GM19043 (cell line): Measurements from ENCODE around the gene NMT2.

Experiments
- ATAC-seq: cut with Tn5 transposase; IDR thresholded peaks from one replicate; pipeline ENCODE4 v1.9.1; 2021; ENCODE audit warnings: low read depth; ENCODE audit not compliant: unreplicated experiment

Gene NMT2

GRCh38 chr10:15147594-15148392 is 20.7 kb downstream of the NMT2 start:
- ATAC-seq, result no peak

GRCh38 chr10:15146366-15146765 is 22.1 kb downstream of the NMT2 start:
- ATAC-seq, result no peak

- no peak for ATAC-seq
These were observed 23.7 kb downstream of the NMT2 start for GRCh38 chr10:15144788-15145187.

- ATAC-seq, result peak; percentile 88
These were observed 27.1 kb downstream of the NMT2 start for GRCh38 chr10:15141136-15142054.

GRCh38 chr10:15140698-15141097 is 27.8 kb downstream of the NMT2 start:
- no peak for ATAC-seq

- no peak for ATAC-seq
These were observed 30.9 kb downstream of the NMT2 start for GRCh38 chr10:15137636-15138035.

GRCh38 chr10:15137036-15137359 is 31.5 kb downstream of the NMT2 start:
- ATAC-seq, result no peak

- ATAC-seq, result no peak
These were observed 32.1 kb downstream of the NMT2 start for GRCh38 chr10:15136129-15137035.

GRCh38 chr10:15131330-15131729 is 37.2 kb downstream of the NMT2 start:
- ATAC-seq, result no peak

- ATAC-seq, result no peak
These were observed 43.6 kb downstream of the NMT2 start for GRCh38 chr10:15124908-15125307.

- no peak for ATAC-seq
These were observed 44.3 kb downstream of the NMT2 start for GRCh38 chr10:15124190-15124589.

GRCh38 chr10:15123749-15124184 is 44.7 kb downstream of the NMT2 start:
- ATAC-seq, result no peak

- peak; percentile 88 for ATAC-seq
These were observed 45.9 kb downstream of the NMT2 start for GRCh38 chr10:15122477-15123030.

- ATAC-seq, result no peak
These were observed 46.8 kb downstream of the NMT2 start for GRCh38 chr10:15121707-15122106.

GRCh38 chr10:15120523-15120922 is 48.0 kb downstream of the NMT2 start:
- no peak for ATAC-seq

GRCh38 chr10:15118615-15119014 is 49.9 kb downstream of the NMT2 start:
- ATAC-seq, result no peak

- no peak for ATAC-seq
These were observed 52.3 kb downstream of the NMT2 start for GRCh38 chr10:15116225-15116624.

GRCh38 chr10:15113766-15114165 is 54.7 kb downstream of the NMT2 start:
- no peak for ATAC-seq

- no peak for ATAC-seq
These were observed 55.8 kb downstream of the NMT2 start for GRCh38 chr10:15112657-15113056.

- ATAC-seq, result no peak
These were observed 62.0 kb downstream of the NMT2 start for GRCh38 chr10:15106352-15107013.
